PFSK-1 (cell line): ENCODE results near the gene FOXP4.

Experiments used
- FOXP2 ChIP-seq: optimal IDR thresholded peaks from 2 replicates; pipeline ENCODE3; 2011; ENCODE audit warnings: borderline replicate concordance, control low read depth, inconsistent platforms; ENCODE audit not compliant: insufficient read depth; ENCODE audit errors: extremely low read length, extremely low read depth
- POLR2AphosphoS5 ChIP-seq: IDR thresholded peaks from 2 replicates; pipeline ENCODE4 v1.6.1; 2012; ENCODE audit warnings: low read depth, mild to moderate bottlenecking, control low read depth, low read length, moderate library complexity
- SIN3A ChIP-seq: IDR thresholded peaks from 2 replicates; pipeline ENCODE4 v1.6.1; 2012; ENCODE audit warnings: mild to moderate bottlenecking, low read length, moderate library complexity, borderline replicate concordance; ENCODE audit not compliant: insufficient read depth

GRCh38 chr6:41642960-41643898 is 97.0 kb downstream of the FOXP4 start:
- TF ChIP-seq FOXP2 (no peak), POLR2AphosphoS5 (no peak; the same call in 1 of the 2 replicates), SIN3A (no peak)
